Measurements from ENCODE around the gene FAM186B.

DNA sequence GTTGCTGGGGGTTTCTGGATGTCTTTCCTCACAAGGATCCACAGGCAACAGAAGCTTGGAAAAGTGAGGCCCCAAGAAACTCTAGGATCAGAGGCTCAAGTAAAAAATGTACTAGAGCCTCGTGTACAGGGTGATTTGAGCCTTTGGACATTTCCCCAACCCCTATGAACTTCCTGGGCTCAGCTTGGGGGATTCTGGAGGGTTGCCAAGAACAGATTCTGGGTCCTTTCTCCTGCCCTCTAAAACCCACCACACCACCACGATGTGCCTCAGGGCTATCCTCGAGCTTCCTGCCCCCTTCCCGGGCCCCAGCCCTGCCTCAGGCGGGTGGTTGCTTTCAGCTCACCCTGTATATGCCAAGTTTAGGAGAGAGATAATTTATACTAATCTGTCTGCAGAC lies 583 bp downstream of the FAM186B start:
- TF ChIP-seq, protein P1, sequence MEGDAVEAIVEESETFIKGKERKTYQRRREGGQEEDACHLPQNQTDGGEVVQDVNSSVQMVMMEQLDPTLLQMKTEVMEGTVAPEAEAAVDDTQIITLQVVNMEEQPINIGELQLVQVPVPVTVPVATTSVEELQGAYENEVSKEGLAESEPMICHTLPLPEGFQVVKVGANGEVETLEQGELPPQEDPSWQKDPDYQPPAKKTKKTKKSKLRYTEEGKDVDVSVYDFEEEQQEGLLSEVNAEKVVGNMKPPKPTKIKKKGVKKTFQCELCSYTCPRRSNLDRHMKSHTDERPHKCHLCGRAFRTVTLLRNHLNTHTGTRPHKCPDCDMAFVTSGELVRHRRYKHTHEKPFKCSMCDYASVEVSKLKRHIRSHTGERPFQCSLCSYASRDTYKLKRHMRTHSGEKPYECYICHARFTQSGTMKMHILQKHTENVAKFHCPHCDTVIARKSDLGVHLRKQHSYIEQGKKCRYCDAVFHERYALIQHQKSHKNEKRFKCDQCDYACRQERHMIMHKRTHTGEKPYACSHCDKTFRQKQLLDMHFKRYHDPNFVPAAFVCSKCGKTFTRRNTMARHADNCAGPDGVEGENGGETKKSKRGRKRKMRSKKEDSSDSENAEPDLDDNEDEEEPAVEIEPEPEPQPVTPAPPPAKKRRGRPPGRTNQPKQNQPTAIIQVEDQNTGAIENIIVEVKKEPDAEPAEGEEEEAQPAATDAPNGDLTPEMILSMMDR (IDR thresholded peaks at IDR 0.05; ENCODE audit: low read depth, low read length): no peak
- no peak for TF ChIP-seq EZH2phosphoT487 (IDR thresholded peaks at IDR 0.05; ENCODE audit: low read depth)
